VCaP (cell line): ENCODE measurements around the gene MXRA7.

Source experiments
- H3K27ac ChIP-seq: fragments of 450-650 bp; 2 replicates; pipeline ENCODE4 v1.5.1; 2017
- CTCF ChIP-seq: fragments of 450-650 bp; conservative IDR thresholded peaks from 2 replicates; pipeline ENCODE4 v1.5.1; 2017; ENCODE audit warnings: mild to moderate bottlenecking, moderate library complexity

MXRA7 gene

GRCh38 chr17:76681222-76682137 is 29.3 kb downstream of the MXRA7 start:
- no peak overlapping the region for H3K27ac ChIP-seq
- peak; percentile 92 for TF ChIP-seq CTCF

GRCh38 chr17:76679239-76679638 is 31.5 kb downstream of the MXRA7 start:
- no peak for TF ChIP-seq CTCF

GRCh38 chr17:76678330-76678729 is 32.4 kb downstream of the MXRA7 start:
- TF ChIP-seq CTCF: no peak
- peak overlapping the region; percentile 55 for H3K27ac ChIP-seq

More at GRCh38 chr17:76679239-76679638, 31.5 kb downstream of the MXRA7 start:
- no peak overlapping the region for H3K27ac ChIP-seq

DNA sequence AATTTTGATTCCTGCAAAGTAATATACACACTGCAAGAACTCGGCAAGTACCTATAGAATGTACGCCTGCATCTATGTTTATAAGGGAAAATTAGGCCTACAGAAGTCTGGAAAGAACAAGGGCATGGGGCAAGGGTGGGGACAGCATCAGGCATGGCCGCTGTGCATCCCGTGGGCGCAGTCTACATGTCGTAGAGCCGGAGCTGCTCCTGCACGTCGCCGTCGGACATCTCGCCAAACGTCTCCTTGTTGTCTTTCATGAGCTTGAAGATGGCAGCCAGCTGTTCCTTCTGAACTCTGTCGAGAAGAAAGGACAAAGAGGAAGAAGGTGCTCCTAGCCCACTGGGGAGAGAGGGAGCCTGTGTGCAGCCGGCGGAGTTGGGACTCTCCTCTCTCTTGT is 33.4 kb downstream of the MXRA7 start:
- TF ChIP-seq CTCF: no peak

DNA sequence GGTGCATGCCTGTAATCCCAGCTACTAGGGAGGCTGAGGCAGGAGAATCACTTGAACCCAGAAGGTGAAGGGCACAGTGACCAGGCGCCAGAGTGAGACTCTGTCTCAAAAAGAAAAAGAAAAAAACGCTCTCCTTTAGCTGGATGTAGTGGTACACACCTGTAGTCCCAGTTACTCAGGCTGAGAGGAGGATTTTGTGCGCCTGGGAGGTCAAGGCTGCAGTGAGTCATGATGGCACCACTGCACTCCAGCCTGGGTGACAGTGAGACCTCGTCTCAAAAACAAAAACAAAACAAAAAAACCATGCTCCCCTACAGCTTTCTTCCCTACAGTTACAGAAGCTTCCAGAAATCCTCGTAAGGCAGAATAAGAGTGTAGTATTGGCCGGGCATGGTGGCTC is 34.1 kb downstream of the MXRA7 start:
- TF ChIP-seq CTCF: no peak
- no peak overlapping the region for H3K27ac ChIP-seq

More for the DNA sequence above, 33.4 kb downstream of the MXRA7 start:
- H3K27ac ChIP-seq: peak overlapping the region; percentile 55

GRCh38 chr17:76675648-76676047 is 35.1 kb downstream of the MXRA7 start:
- no peak for TF ChIP-seq CTCF
- no peak overlapping the region for H3K27ac ChIP-seq

- H3K27ac ChIP-seq: no peak overlapping the region
- no peak for TF ChIP-seq CTCF
These were observed 36.2 kb downstream of the MXRA7 start for GRCh38 chr17:76674600-76674999.
